Ectodermal cell (in vitro differentiated cells): ENCODE data around the gene MAPK1.
"Not testable (repeated sequence)": the region's sequence is repeated elsewhere in the genome, so short reads cannot be mapped to it uniquely, and the experiment has no call there.

Experiments used
- H3K27ac ChIP-seq: 2 replicates; pipeline ENCODE4 v1.7.0; 2013; ENCODE audit warnings: mild to moderate bottlenecking, low read depth, low read length; ENCODE audit not compliant: insufficient read depth, poor library complexity, severe bottlenecking
- H3K27me3 ChIP-seq: 2 replicates; pipeline ENCODE4 v1.7.0; 2013; ENCODE audit warnings: mild to moderate bottlenecking, low read length; ENCODE audit not compliant: insufficient read depth, control insufficient read depth, poor library complexity, severe bottlenecking
- H3K36me3 ChIP-seq: one replicate; pipeline ENCODE4 v1.7.0; 2013; ENCODE audit warnings: low read length; ENCODE audit not compliant: control insufficient read depth, insufficient read depth
- H3K4me1 ChIP-seq: one replicate; pipeline ENCODE4 v1.7.0; 2013; ENCODE audit warnings: low read length; ENCODE audit not compliant: control insufficient read depth, insufficient read depth
- H3K4me3 ChIP-seq: 2 replicates; pipeline ENCODE4 v1.7.0; 2013; ENCODE audit warnings: low read depth, low read length, control low read depth; ENCODE audit not compliant: insufficient read depth
- H3K9me3 ChIP-seq: 2 replicates; pipeline ENCODE4 v1.7.0; 2013; ENCODE audit warnings: mild to moderate bottlenecking, low read length, moderate library complexity; ENCODE audit not compliant: control insufficient read depth
- WGBS, 2 experiments: methylation state at CpG; one replicate each; pipeline ENCODE4 v1.1.7; 2013; ENCODE audit warnings: missing lambda C conversion rate in 2 of 2; 5-methylcytosine and 5-hydroxymethylcytosine counted together

Gene MAPK1

GRCh38 chr22:21754523-21754922, 112.9 kb downstream of the MAPK1 start:
- 89 to 93% methylated on average over 7 of the region's 7 CpGs for WGBS, 2 experiments
- Histone ChIP-seq H3K4me1 (peaks cover 7% of the 10 kb centered on the region), H3K9me3 (no peaks in the 10 kb centered on the region), H3K4me3 (no peak overlapping the region), H3K27ac (peak overlapping the region; percentile 11), H3K27me3 (no peaks in the 10 kb centered on the region), H3K36me3 (peaks cover 5% of the 10 kb centered on the region)

GRCh38 chr22:21753374-21754111, 113.9 kb downstream of the MAPK1 start:
- Histone ChIP-seq H3K4me1 (peaks cover 9% of the 10 kb centered on the region), H3K27ac (no peak overlapping the region), H3K9me3 (no peaks in the 10 kb centered on the region), H3K36me3 (peaks cover 5% of the 10 kb centered on the region), H3K27me3 (no peaks in the 10 kb centered on the region), H3K4me3 (no peak overlapping the region)
- 80 to 83% methylated on average over 14 of the region's 14 CpGs for WGBS, 2 experiments

- peaks cover 13% of the 10 kb centered on the region for H3K4me1 ChIP-seq
- H3K27ac ChIP-seq: no peak overlapping the region
- H3K27me3 ChIP-seq: no peaks in the 10 kb centered on the region
- no peak overlapping the region for H3K4me3 ChIP-seq
- H3K36me3 ChIP-seq: no peaks in the 10 kb centered on the region
- H3K9me3 ChIP-seq: no peaks in the 10 kb centered on the region
- 91 to 97% methylated on average over 4 of the region's 4 CpGs for WGBS, 2 experiments
Measured at GRCh38 chr22:21752276-21752675, 115.2 kb downstream of the MAPK1 start.

GRCh38 chr22:21745948-21746347, 121.5 kb downstream of the MAPK1 start:
- no peak overlapping the region for H3K27ac ChIP-seq
- no peaks in the 10 kb centered on the region for H3K27me3 ChIP-seq
- peaks cover 6% of the 10 kb centered on the region for H3K4me1 ChIP-seq
- no peaks in the 10 kb centered on the region for H3K36me3 ChIP-seq
- no peak overlapping the region for H3K4me3 ChIP-seq
- no peaks in the 10 kb centered on the region for H3K9me3 ChIP-seq
- WGBS, 2 experiments: 88 to 89% methylated on average over 8 of the region's 8 CpGs

GRCh38 chr22:21744917-21745316, 122.5 kb downstream of the MAPK1 start:
- H3K36me3 ChIP-seq, H3K4me3 ChIP-seq, H3K27ac ChIP-seq, H3K9me3 ChIP-seq, H3K4me1 ChIP-seq, H3K27me3 ChIP-seq: not testable (repeated sequence)
- 93 to 96% methylated on average over 6 of the region's 6 CpGs for WGBS, 2 experiments

- Histone ChIP-seq H3K27me3 (peaks cover 14% of the 10 kb centered on the region), H3K27ac (no peak overlapping the region), H3K9me3 (no peaks in the 10 kb centered on the region), H3K4me1 (no peaks in the 10 kb centered on the region), H3K36me3 (no peaks in the 10 kb centered on the region), H3K4me3 (no peak overlapping the region)
- WGBS, 2 experiments: 90 to 92% methylated on average over 6 of the region's 6 CpGs
Measured at GRCh38 chr22:21741790-21742189, 125.7 kb downstream of the MAPK1 start.

- Histone ChIP-seq H3K9me3 (no peaks in the 10 kb centered on the region), H3K4me3 (no peak overlapping the region), H3K27me3 (peaks cover 18% of the 10 kb centered on the region), H3K36me3 (no peaks in the 10 kb centered on the region), H3K4me1 (no peaks in the 10 kb centered on the region), H3K27ac (no peak overlapping the region)
- 91% methylated on average over 10 of the region's 10 CpGs for WGBS, 2 experiments
Measured at GRCh38 chr22:21741059-21741458, 126.4 kb downstream of the MAPK1 start.

GRCh38 chr22:21739828-21740377, 127.5 kb downstream of the MAPK1 start:
- Histone ChIP-seq H3K27me3 (peaks cover 18% of the 10 kb centered on the region), H3K4me3 (no peak overlapping the region), H3K27ac (no peak overlapping the region), H3K36me3 (no peaks in the 10 kb centered on the region), H3K9me3 (no peaks in the 10 kb centered on the region), H3K4me1 (no peaks in the 10 kb centered on the region)
- 86 to 87% methylated on average over 5 of the region's 5 CpGs for WGBS, 2 experiments

- peaks cover 18% of the 10 kb centered on the region for H3K27me3 ChIP-seq
- H3K36me3 ChIP-seq: no peaks in the 10 kb centered on the region
- no peaks in the 10 kb centered on the region for H3K4me1 ChIP-seq
- no peak overlapping the region for H3K4me3 ChIP-seq
- H3K9me3 ChIP-seq: no peaks in the 10 kb centered on the region
- 67 to 71% methylated on average over 7 of the region's 7 CpGs for WGBS, 2 experiments
- H3K27ac ChIP-seq: no peak overlapping the region
Measured at GRCh38 chr22:21738966-21739365, 128.5 kb downstream of the MAPK1 start.

GRCh38 chr22:21738081-21738480, 129.4 kb downstream of the MAPK1 start:
- no peak overlapping the region for H3K4me3 ChIP-seq
- no peaks in the 10 kb centered on the region for H3K36me3 ChIP-seq
- no peaks in the 10 kb centered on the region for H3K4me1 ChIP-seq
- H3K27ac ChIP-seq: no peak overlapping the region
- H3K9me3 ChIP-seq: no peaks in the 10 kb centered on the region
- H3K27me3 ChIP-seq: peaks cover 18% of the 10 kb centered on the region
- WGBS, 2 experiments: 95% methylated on average over 8 of the region's 8 CpGs
